PC-3 (cell line): ENCODE measurements around the gene CPEB3.

Source experiments
- EZH2phosphoT487 ChIP-seq: fragments of 300-600 bp; sonication (generic); IDR thresholded peaks from 2 replicates; pipeline ENCODE4 v1.6.1; 2018; ENCODE audit warnings: mild to moderate bottlenecking, antibody characterized with exemption, low read length, borderline replicate concordance
- TF ChIP-seq, protein P1 (sequence below): fragments of 300-600 bp; sonication (generic); conservative IDR thresholded peaks from 2 replicates; pipeline ENCODE4 v1.5.1; 2017; ENCODE audit warnings: antibody characterized with exemption, low read depth, mild to moderate bottlenecking, low read length

DNA sequence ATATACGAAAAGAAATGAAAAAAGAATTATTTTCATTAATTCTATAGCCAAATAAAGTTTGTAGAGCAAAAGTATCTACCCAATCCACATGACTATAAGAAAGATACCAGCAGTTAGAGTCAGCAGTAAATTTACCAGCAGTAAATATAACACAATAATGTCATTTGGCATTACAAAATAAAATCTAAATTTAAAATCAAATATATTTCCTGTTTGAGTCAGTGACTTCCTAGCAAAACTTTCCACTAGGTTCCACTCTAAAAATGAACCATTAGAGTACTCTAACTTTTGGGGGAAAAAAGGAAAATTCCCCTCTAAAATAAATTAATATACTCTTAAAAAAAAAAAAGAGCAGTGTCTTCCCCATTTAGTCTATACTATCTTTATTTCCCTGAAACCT, 144.8 kb downstream of the CPEB3 start:
- TF ChIP-seq, protein P1, sequence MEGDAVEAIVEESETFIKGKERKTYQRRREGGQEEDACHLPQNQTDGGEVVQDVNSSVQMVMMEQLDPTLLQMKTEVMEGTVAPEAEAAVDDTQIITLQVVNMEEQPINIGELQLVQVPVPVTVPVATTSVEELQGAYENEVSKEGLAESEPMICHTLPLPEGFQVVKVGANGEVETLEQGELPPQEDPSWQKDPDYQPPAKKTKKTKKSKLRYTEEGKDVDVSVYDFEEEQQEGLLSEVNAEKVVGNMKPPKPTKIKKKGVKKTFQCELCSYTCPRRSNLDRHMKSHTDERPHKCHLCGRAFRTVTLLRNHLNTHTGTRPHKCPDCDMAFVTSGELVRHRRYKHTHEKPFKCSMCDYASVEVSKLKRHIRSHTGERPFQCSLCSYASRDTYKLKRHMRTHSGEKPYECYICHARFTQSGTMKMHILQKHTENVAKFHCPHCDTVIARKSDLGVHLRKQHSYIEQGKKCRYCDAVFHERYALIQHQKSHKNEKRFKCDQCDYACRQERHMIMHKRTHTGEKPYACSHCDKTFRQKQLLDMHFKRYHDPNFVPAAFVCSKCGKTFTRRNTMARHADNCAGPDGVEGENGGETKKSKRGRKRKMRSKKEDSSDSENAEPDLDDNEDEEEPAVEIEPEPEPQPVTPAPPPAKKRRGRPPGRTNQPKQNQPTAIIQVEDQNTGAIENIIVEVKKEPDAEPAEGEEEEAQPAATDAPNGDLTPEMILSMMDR = no peak
- no peak for TF ChIP-seq EZH2phosphoT487
